Activated CD8-positive, alpha-beta memory T cell treated with anti-CD3 and anti-CD28 coated beads for 24 hours (primary cell): Measurements from ENCODE around the gene CSNK1G1.
A peak's percentile ranks its signal among the peaks of the same experiment; 100 is the strongest.

Experiments
- DNase-seq: peaks from one replicate; pipeline ENCODE4 v3.0.0-alpha.2; 2020

CSNK1G1 gene

DNA sequence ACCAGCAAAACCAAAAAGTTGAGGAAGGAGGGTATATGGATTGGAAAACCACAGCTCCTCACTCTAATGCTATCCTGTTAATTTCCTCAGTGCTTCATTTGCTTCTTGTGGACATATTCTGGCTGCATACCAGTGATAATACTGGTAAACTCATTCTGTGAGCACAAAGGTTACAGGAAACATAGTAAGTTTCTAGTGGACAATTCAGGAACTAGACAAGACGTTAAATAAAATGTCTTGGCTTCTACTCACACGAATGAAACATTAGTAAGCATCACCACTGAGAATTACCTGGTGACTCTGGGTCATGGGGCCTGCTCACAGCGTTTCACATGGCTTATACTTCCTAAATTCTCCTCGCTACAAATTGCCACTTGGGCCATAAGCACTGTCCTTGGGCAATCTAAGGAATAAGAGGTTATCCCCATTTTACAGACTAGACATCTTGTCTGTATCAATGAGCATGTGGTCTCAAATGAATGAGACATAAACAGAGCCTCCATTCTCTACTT is 173.1 kb downstream of the CSNK1G1 start:
- DNase-seq: no peak

DNA sequence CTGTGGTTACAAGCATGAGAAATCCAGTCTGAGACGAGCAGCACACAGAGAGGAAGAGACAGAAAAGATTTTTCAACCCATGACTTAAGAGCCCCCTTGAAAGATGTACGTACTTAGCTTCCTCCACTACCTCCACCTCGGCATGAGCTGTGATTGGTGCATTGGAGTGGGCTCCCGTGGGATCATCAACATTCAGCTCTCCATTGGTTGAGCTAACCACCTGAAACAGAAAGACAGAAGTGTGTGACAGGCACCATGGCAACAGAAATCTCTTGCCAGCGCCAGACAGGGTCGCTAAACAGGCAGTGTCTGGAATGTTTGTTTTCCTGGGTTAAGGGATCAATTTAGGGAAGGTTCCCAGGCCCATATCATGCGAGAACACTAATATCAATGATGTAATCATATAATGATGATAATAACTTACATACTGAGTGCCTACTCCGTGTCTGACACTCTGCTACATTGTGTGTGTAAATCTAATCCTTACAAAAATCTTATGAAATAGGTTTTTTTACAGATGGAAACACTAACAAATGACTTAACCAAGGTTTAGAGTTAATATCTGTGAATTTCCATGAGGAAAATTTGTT is 175.6 kb downstream of the CSNK1G1 start:
- no peak for DNase-seq

DNA sequence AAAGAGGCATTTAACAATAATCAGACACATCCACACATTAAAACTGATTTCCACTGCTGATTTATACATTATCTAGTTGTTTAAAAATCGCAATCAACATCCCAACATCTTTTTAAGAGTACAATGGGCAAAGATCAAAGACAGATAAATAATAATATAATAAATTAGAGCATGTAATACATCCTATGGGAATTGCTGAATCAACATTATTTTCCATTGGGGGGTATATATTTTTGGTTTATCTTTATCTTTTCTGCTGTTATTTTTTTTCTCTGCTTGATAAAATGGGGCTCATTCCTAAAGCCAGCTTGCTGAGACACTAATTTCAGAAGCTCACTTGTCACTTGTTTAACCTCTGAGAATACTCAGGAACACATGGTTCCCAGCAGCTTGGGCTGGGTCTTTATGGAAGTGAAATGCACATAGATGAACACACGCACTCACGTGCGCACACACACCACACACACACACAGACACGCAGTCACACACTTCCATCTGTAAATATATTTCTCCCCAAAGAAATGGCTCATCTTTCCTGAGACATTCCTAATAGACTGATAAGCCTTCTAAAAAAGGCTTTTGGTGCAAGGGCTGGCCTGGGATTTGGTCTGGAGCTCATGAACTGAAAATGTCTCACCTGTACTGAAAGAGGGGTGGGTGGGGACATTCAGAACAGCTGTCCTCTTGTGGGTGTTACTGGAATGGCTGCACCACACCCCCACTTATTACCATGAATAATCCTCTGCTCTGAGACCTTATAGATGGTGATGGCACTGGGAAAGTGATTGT is 189.7 kb downstream of the CSNK1G1 start:
- no peak for DNase-seq

DNA sequence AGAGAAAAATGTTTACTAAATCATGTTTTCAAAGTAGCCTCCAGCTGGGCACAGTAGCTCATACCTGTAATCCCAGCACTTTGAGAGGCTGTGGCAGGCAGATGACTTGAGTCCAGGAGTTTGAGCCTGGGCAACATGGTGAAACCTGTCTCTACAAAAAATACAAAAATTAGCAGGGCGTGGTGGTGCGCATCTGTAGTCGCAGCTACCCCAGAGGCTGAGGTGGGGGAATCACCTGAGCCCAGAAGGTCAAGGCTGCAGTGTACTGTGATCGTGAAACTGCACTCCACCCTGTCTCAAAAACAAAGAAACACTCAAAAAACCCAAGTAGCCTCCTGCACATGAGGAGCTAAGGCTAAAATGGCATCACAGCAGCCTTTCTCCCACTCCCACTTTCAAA is 191.5 kb downstream of the CSNK1G1 start:
- DNase-seq: no peak

DNA sequence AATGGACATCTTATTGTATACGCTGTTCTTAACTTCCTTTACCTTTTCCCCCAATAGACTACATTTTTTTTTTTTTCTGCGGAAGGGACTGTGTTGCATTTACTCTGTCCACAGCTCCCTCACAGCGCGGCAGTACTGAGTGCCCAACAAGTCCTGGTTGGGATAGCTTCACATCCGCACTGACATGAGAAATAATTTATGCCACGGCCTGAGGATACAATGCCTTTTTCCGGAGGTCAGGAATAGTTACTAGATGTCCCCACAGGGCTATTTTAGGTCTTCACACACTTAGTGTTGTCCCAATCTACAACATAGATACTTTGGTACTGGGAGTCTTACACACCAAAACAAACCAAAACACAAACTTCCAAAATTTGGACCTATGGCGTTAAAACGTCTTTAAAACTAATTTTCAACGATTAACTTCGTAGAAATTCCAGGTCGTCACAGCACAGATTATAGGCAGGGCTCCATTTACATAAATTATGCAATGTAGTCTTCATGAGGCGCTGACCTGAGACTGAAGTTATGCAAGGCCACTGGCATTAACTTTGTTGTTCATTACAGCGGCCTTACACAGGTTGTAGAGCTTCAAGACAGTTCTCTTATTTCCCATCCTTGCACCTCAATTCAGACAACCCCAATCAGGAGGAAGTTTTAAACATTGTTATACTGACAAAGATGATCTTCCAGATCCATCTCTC is 192.2 kb downstream of the CSNK1G1 start:
- DNase-seq: no peak

DNA sequence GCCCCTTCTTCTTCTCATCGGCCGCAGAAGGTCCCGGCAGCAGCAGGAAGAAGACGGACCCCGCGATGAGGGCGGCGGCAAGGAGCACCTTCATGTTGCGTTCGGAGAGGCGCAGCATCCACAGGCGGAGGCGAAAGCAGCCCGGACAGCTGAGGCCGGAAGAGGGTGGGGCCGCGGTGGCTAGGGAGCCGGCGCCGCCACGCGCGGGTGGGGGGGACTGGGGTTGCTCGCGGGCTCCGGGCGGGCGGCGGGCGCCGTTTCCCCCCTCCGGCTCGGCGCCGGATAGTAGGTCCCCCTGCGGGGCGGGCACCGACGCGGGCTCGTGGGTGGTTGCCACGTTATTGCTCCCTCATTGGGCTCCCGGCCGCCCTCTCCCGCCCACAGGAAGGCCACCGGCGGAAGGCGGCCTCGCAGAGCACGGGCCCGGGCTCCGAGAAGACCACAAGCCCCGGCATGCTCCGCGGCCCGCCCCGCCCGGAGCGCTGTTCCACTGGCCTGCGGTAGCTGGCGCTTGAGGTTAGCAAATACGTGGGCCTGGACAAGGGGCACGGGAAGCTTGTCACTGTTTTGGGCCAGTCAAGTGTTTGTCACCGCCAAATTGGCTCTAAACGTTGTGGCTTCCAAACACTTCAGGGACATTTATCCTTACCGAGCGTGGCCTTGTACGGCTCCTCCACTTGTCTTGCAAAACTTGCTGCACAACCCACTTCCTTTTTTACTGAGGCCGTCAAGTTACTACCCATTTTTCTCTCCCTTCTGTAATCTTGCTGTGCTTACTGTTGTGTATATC is 192.9 kb downstream of the CSNK1G1 start, which contains the start of gene PPIB:
TSS of gene PPIB (minus strand) at position 154 of the 790 bp plus-strand sequence. CDS start at position 118, 36 bp downstream.
- peak; percentile 96 for DNase-seq

DNA sequence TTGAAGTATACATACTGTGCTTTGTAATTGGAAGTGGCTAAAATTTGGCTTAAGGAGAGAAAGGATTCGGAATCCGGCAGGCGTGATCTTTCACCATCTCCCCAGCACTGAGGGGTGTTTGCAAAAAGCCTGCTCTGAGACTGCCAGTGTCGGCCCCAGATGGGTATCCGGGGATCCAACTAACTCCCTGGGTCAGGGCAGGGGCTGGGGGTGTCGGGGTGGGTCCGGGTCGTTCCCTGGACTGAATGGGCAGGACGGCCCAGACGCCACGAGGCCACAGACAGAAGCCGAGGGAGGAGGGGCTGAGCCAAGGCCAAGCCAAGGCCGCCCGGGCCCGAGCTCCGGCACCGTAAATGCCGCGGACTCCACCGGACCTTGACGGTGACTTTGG is 193.5 kb downstream of the CSNK1G1 start:
- no peak for DNase-seq

DNA sequence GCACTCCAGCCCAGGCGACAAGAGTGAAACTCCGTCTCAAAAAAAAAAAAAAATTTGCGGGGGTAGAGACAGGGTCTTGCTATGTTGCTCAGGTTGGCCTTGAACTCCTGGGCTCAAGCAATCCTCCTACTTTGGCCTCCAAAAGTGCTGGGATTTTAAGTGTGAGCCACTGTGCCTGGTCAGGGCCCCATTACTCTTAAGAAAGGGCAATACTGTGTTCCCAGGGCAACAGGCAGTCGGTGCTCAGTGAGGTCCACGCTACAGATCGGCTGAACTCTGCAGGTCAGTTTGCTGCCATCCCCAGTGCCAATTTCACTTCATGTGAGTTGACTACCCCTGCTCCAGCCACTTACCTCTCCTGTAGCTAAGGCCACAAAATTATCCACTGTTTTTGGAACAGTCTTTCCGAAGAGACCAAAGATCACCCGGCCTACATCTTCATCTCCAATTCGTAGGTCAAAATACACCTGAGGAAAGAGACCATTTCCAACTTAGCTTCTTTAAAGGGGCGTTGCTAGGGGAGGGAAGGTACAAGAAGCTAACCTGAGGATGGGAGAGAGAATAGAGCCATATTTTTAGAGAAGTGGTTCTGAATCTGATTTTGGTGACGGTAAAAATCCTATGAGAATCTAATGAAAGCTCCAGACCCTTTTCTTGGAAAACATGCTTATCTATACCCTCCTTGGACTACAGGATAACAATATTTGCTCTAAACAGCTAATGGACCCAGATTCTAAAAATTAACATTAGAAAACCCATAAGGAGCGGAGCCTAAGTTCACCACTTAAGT is 194.1 kb downstream of the CSNK1G1 start:
- peak; percentile 57 for DNase-seq

DNA sequence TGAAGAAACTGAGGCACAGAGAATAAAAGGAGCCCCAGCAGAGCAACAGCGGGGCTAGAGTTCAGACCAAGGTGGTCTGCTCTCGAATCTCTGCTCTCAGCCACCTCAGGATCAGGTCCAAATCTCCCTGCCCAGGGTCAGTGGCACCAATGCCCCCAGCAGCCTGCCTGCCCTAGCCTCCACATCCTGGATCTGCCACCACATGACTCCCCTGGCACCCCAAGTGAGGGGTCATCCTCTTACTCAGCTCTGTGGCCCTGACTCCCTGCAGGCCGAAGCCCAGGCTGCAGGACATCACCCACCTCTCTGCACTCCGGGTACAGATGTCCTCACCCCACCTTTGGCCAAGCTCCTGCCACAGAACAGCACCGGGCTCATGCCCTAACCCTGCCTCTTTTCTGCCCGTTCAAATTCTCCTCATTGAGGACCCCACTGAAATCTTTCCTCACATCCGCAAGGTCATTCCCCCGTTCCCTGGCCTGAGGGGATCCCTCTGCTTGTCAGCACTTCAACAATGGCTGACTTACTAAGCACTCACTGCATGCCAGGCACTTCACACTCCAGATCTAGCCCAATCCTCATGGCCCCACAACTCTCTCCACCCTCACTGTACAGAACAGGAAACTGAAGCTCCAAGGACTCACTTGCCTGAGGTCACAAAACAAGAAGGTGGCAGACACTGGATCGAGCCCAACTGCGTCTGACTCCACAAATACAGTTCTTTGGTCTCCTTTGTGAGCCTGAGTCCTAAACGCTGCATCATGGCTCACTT is 197.4 kb downstream of the CSNK1G1 start:
- peak; percentile 54 for DNase-seq

DNA sequence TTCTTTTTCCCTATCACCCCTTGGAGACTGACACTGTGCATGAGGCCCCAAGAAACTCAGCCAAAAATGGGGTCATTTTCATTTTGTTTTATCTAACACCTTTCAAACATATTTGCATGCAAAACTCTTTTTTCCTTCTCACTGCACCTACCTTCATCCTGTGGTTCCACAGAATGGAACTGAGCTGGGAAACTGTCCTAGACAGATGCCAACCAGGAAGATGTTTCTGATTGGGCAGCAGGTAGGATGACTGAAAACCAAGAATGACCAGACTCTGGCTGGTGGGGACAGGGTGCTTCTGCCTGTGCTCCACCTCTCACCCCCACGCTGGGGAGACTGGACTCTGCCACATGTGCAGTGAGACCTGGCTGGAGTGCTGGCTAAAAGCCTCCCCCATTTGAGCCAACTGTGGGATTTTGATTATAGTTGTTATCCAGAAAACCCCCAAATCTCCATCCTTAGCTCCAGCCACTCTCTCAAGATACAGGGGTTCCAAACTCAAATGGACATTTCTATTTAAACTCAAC is 198.3 kb downstream of the CSNK1G1 start:
- peak; percentile 26 for DNase-seq

DNA sequence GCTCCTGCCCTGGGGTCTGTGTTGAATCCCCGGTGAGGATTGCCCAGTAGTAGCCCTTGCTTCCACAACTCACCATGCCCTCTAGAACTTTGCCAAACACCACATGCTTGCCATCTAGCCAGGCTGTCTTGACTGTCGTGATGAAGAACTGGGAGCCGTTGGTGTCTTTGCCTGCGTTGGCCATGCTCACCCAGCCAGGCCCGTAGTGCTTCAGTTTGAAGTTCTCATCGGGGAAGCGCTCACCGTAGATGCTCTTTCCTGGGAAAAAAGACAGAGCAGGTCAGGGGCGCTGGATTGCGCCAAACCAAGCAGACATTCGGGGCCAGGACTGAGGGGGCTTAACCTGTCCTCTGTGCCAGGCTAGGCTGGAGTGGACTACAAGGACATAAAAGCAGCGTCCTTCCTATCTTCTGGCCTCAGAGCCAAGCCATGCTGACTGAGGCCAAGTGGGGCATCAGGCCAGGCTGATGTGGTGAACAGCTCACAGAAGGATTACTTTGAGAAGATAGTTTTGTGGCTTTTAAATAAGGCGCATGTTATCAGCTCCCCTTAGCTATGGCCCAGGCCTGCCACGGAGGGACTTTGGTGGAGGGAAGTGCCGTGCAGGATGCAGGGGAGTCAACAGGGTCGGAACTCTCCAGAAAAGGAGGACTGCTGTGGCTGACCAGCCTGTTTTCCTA is 199.2 kb downstream of the CSNK1G1 start:
- DNase-seq: no peak

DNA sequence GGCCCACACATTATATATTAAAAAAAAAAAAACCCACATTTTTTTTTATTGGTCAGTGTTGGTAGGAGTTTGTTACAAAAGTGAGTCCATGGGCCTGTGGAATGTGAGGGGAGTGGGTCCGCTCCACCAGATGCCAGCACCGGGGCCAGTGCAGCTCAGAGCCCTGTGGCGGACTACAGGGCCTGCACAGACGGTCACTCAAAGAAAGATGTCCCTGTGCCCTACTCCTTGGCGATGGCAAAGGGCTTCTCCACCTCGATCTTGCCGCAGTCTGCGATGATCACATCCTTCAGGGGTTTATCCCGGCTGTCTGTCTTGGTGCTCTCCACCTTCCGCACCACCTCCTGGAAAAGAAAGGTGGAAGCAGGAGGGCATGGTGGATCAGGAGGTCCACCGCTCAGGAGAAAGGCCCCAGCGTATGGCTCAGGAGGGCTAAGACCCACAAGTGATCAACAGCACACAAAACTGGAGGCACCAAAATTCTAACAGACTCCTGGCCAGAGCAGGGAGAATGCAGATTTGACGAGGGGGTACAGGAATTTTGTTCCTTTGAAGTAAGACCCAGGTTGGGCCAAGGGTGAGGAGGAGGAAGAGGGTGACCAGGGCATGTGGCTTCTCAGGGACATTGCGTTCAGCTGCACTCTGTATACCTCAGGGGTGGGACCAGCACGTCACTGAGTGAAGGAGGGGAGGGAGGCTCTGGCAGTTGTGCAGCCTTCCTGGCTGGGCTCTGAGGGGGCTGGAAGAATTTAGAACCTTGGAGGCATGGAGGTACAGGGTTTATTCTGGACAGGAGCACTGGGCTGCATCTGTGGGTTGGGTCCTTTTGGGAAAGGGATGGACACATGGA is 199.9 kb downstream of the CSNK1G1 start:
- no peak for DNase-seq

DNA sequence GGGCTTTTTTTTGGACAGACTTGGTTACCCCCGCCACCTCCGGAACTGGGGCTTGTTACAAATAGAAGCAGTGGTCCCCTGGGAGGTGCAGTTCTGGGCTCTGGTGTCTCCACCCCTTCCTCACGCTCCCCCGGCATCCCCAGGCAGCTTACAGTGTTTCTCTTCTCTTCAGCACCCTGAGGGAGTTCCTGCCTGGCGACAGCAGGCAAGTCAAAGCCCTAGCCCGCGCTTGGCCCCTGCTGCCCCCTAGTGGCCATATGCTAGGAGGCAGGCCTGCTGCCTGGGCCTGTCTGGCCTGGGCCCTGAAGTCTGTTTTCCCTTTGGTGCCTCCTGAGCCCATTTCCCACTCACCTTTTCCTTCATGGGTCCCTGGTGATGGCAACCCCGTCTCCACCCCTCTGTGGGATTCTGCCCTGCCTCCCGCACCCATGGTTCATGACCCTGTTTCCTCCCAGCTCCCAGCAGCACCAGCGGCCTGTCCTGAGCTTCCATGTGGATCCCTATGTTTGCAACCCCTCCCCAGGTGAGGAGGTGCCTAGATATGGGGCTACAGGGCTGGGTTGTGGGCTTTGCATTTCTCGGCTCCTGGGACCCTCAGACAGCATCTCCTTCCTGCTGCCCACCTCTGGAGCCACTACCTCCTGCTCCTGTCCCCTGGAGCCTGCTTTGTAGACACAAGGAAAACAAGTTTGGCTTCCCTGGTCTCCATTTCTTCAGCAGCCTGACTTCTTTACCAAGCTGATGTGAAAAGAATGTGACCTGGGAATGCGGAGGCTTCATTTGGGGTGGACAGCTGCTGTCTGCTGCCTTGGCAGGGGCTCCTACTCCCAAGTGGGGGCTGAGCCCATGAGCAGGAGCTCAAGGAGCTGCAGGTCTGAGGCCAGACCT is 202.2 kb downstream of the CSNK1G1 start:
- peak; percentile 98 for DNase-seq

DNA sequence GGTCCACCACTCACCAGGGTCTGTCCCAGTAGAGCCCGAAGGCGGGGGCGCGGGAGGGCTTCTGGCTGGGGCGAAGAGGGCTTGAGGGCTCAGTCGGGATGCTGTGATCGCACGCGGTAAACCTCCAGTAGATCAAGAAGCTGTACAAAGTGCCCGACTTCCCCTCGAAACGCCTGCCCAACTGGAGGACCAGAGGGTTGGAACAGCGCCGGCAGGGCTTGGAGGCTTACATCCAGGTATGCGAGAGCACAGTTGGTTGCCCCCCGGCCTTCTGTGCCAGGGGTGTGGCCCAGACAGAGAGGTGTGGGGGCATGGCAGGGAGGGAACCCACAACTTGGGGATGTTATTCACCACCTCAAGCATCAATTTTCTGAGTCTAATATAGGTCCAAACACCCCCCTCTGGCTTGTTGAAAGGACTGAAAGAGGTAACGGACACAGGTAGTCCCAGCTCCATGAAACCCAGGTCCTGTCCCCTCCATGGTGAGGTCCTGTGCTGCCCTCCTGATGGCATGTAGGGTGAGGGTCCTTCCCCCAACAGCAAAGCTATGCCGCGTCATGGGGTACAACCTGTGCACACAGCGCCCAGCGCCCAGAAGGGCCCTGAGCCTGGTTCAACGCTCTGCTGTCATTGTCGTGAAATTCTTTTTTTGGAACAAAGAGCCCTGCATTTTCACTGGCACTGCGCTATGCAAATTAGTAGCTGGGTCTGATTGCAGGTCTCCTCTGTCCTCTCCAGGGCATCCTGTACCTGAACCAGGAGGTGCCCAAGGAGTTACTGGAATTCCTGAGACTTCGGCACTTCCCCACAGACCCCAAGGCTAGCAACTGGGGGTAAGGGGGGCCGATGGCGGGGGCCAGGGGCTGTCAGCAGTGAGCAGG is 203.2 kb downstream of the CSNK1G1 start:
- DNase-seq: peak; percentile 72

DNA sequence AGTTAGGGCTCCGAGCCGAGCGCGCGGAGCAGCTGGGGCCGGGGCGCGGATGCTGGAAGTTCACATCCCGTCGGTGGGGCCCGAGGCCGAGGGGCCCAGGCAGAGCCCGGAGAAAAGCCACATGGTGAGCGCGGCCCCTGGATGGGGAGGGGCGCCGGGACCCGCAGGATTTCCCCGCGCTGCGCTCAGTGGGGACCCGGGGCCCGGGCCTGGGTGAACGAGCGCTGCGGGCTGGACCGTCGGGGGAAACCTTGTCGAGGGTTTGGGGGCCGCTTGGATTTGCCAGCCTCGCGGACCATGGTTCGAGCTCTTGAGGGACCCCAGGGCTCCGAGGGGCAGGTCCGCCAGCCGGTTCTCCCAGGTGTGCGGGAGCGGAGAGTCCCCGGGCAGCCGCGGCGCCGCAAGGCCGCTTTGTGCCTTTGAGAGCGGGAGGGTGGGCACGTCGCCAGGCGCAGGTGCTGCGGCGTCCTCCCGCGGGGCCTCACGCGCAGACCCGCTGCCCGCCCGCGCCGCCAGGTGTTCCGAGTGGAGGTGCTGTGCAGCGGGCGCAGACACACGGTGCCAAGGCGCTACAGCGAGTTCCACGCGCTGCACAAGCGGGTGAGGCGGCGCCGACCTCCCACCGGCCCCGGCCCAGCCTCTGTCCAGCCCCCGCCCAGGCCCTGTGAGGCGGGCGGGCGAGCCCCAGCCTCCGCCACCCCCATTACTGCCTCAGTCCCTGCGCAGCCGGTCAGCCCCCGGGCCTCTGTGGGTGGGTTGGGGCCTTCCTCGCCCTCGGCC is 204.1 kb downstream of the CSNK1G1 start, which contains the start of gene SNX22:
TSS of gene SNX22 (plus strand) at position 5 of the 780 bp plus-strand sequence. CDS start at position 50, 45 bp downstream.
- no peak for DNase-seq

DNA sequence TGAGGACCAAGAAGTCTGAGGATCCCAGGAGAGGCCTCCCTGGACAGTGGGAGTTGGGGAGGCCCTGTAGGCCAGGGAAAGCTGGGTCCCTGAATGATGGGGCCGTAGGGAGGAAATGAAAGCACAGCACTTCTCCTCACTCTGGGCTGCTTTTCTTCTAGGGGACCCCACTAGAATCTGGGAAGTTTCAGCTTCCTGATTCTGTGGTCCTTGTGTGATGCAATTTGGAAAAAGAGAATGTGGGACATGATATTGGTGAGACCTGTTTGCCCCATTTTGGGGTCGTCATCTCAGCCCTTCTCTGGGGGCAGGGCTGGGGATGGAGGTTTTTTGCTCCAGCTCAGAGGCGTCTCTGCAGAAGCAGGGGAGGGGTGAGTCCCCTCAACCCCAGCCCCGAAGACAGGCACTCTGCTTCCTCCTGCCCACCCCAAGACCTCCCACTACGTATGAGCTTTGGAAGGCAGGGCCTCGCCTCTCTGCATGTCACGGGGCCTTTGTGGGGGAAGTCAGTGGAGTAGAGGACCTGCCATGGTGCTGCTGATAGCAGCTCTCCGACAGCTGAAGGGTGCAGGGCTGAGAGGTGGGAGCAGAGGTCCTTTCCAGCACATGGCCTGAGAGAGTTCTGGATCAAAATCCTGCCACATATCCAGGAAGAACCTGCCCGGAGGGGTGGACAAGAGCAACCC is 205.9 kb downstream of the CSNK1G1 start:
- DNase-seq: no peak
